Left ventricle myocardium inferior (tissue), 1 donor: Measurements from ENCODE around the gene RANBP1. TPM values are rescaled to one million over a fixed set of nuclear protein-coding genes. Genes with fewer than 3 reads are reported as not detected.

Experiments used
- DNase-seq: peaks from one replicate; pipeline ENCODE4 v3.0.0-alpha.2; 2020
- H3K27ac ChIP-seq: fragments of 200-600 bp; replicated peaks from 2 replicates; pipeline ENCODE4 v1.8.0; 2021
- H3K27me3 ChIP-seq: fragments of 200-600 bp; 2 replicates; pipeline ENCODE4 v1.8.0; 2021; ENCODE audit warnings: low read depth
- H3K36me3 ChIP-seq: fragments of 200-600 bp; 2 replicates; pipeline ENCODE4 v1.8.0; 2021
- H3K4me1 ChIP-seq: fragments of 200-600 bp; 2 replicates; pipeline ENCODE4 v1.8.0; 2021
- H3K4me3 ChIP-seq: fragments of 200-600 bp; 2 replicates; pipeline ENCODE4 v1.8.0; 2021; ENCODE audit warnings: mild to moderate bottlenecking, moderate library complexity
- H3K9me3 ChIP-seq: fragments of 200-600 bp; replicated peaks from 2 replicates; pipeline ENCODE4 v1.8.0; 2021
- intact Hi-C: fragments of 100-400 bp; cut with micrococcal nuclease; formaldehyde crosslinking; loops from one replicate; pipeline ENCODE4 v1.11.0; 2022
- total RNA-seq: library from RNA; stranded (reverse); fragmentation: NEBNext Ultra II Directional; extraction: Animal tissue kit (Norgen Biotek cat#: 25700); gene quantifications from one replicate; pipeline ENCODE4 v1.2.1, GENCODE V29; 2021
- TF ChIP-seq, protein P1 (sequence below): fragments of 200-600 bp; IDR thresholded peaks from 2 replicates; pipeline ENCODE4 v1.8.0; 2021; ENCODE audit warnings: antibody characterized with exemption, mild to moderate bottlenecking, borderline replicate concordance
- donor health status: DM: no; HTN: yes; CAD: no; lungs with severe emphysema.

Gene RANBP1
- total RNA-seq, 1 donor from 2014 or later, result 39.6 TPM

GRCh38 chr22:20140521-20140964 is 24.6 kb downstream of the RANBP1 start:
- no peak for DNase-seq
- H3K36me3 ChIP-seq, result peaks cover 38% of the 10 kb centered on the region
- TF ChIP-seq, protein P1, sequence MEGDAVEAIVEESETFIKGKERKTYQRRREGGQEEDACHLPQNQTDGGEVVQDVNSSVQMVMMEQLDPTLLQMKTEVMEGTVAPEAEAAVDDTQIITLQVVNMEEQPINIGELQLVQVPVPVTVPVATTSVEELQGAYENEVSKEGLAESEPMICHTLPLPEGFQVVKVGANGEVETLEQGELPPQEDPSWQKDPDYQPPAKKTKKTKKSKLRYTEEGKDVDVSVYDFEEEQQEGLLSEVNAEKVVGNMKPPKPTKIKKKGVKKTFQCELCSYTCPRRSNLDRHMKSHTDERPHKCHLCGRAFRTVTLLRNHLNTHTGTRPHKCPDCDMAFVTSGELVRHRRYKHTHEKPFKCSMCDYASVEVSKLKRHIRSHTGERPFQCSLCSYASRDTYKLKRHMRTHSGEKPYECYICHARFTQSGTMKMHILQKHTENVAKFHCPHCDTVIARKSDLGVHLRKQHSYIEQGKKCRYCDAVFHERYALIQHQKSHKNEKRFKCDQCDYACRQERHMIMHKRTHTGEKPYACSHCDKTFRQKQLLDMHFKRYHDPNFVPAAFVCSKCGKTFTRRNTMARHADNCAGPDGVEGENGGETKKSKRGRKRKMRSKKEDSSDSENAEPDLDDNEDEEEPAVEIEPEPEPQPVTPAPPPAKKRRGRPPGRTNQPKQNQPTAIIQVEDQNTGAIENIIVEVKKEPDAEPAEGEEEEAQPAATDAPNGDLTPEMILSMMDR, result no peak

GRCh38 chr22:20141186-20142077 is 25.5 kb downstream of the RANBP1 start:
- intact Hi-C loops, result no loop called here
- Histone ChIP-seq H3K27ac (no peak overlapping the region), H3K27me3 (no peaks in the 10 kb centered on the region), H3K9me3 (no peaks in the 10 kb centered on the region), H3K36me3 (peaks cover 42% of the 10 kb centered on the region), H3K4me1 (peaks cover 25% of the 10 kb centered on the region), H3K4me3 (no peak overlapping the region)
- TF ChIP-seq, protein P1, result no peak
- DNase-seq, result no peak

More at GRCh38 chr22:20140521-20140964, 24.6 kb downstream of the RANBP1 start:
- intact Hi-C loops, result no loop called here
- Histone ChIP-seq H3K4me1 (peaks cover 34% of the 10 kb centered on the region), H3K4me3 (no peak overlapping the region), H3K27me3 (no peaks in the 10 kb centered on the region), H3K9me3 (no peaks in the 10 kb centered on the region), H3K27ac (no peak overlapping the region)

GRCh38 chr22:20142711-20143621 is 27.1 kb downstream of the RANBP1 start:
- H3K27ac ChIP-seq, result no peak overlapping the region
- intact Hi-C loops, result no loop called here
- H3K36me3 ChIP-seq, result peaks cover 42% of the 10 kb centered on the region
- no peak for DNase-seq
- H3K9me3 ChIP-seq, result no peaks in the 10 kb centered on the region
- TF ChIP-seq, protein P1, result no peak
- H3K27me3 ChIP-seq, result no peaks in the 10 kb centered on the region
- H3K4me1 ChIP-seq, result peaks cover 10% of the 10 kb centered on the region
- no peak overlapping the region for H3K4me3 ChIP-seq

DNA sequence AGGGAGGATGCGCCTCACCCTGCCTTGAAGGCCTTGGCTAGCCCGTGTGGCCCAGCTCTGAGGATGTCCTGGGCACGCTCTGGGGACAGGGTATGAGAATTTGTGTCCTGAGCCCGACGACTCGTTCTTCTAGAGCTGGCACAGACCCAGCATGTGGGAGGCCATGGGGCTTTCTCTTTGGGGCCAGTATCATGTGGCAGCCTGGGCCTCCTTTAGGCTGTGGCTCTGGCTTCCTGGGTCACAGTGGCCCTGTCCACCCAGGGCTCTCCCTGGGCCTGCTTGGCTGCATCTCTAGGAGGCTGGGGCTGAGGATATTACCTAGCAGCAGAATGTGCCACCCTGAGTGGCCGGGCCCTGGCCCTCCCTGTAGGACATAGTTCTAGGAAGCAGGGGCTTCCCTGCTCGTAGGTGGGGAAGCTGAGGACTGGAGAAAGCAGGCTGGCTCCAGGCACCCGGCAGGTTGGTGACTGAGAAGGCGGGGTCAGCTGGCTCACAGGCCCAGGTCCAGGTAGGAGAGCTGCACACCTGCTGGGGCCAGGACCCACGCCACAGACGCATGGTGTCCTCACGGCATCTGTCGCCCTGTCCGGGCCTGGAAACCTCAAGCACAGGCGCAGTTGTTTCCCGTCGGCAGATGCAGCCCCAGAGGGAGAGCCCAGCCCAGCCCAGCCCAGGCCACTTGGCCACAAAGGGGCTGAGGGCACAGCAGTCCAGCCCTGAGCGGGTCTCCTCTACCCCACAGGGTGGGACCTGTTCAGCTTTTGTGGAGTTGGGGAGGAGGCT is 28.2 kb downstream of the RANBP1 start:
- no peak for DNase-seq
- TF ChIP-seq, protein P1, result no peak
- H3K4me3 ChIP-seq, result no peak overlapping the region
- H3K27ac ChIP-seq, result no peak overlapping the region
- H3K9me3 ChIP-seq, result no peaks in the 10 kb centered on the region
- no peaks in the 10 kb centered on the region for H3K4me1 ChIP-seq
- intact Hi-C loops, result no loop called here
- peaks cover 42% of the 10 kb centered on the region for H3K36me3 ChIP-seq
- no peaks in the 10 kb centered on the region for H3K27me3 ChIP-seq

DNA sequence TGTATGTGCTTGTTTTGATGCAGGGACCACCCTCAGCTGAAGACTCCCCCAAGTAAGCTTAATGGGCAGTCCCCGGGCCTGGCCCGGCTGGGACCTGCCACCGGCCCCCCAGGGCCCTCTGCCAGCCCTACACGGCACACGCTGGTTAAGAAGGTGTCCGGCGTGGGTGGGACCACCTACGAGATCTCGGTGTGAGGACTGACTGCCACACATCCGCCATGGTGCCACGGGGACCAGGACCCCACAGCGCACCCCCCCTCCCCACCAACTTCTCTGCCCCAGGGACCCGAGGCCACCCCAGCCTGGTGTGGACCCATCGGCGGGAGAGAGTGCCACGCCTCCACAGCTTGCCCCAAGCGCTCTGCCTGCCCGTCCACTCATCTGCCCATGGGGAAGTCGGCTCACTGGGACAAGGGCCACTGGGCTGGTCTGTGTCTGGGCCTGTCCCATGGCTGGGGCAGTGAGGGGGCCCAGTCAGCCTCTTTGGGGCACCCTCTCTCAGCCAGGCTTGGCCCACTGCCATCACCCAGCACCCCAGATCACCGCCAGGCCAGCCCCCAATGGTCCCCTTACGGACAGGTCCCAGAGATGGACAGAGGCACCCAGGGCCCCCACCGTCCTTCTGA is 29.4 kb downstream of the RANBP1 start:
- peaks cover 32% of the 10 kb centered on the region for H3K36me3 ChIP-seq
- DNase-seq, result no peak
- intact Hi-C loops, result no loop called here

More for the DNA sequence above, 29.4 kb downstream of the RANBP1 start:
- H3K4me1 ChIP-seq, result no peaks in the 10 kb centered on the region
- no peaks in the 10 kb centered on the region for H3K9me3 ChIP-seq
- no peaks in the 10 kb centered on the region for H3K27me3 ChIP-seq
- H3K4me3 ChIP-seq, result no peak overlapping the region
- TF ChIP-seq, protein P1, result no peak
- no peak overlapping the region for H3K27ac ChIP-seq
